Muscle of back (tissue), 11 donors: ENCODE data around the gene PCED1B. TPM values are rescaled to one million over a fixed set of nuclear protein-coding genes. Genes with fewer than 3 reads are reported as not detected.

Experiments
- DNase-seq, 3 donors: peaks; one replicate each; pipeline versions ENCODE4 v3.0.0 to v3.0.0-alpha.2; 2013
- polyA plus RNA-seq, 10 donors: library from polyadenylated mRNA; unstranded; fragments of 120-200 nt; gene quantifications; one replicate each; pipeline ENCODE4 v1.2.1, GENCODE V29; 2013; ENCODE audit not compliant: insufficient read length in 10 of 10

Gene PCED1B
- polyA plus RNA-seq, 10 donors: 0.21 to 3.3 (median 0.86) TPM

GRCh38 chr12:47120736-47121135 is 41.3 kb downstream of the PCED1B start:
- no peak for DNase-seq

- no peak for DNase-seq
These were observed 41.7 kb downstream of the PCED1B start for GRCh38 chr12:47121146-47121545.

DNA sequence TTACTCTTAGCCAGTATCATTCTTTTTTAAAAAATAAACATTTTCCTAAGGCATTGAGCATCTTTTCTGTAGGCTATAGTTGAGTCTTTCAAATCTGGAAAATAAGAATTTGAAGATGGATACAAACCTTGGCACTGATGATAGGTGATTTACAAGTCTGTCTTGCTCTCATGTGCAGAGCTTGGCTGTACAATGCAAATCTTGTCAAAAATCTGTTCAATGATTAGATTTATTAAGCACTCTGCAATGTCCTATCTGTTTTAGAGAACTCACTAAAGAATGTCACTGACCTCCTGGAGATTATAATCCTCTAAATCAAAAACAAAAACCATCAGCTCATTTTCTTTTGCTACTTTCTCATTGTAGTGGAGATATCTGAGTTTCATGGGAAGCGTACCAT is 43.2 kb downstream of the PCED1B start:
- DNase-seq: peak in 1 of 3 donors; percentile 40

- DNase-seq: no peak
These were observed 44.3 kb downstream of the PCED1B start for GRCh38 chr12:47123730-47124129.

DNA sequence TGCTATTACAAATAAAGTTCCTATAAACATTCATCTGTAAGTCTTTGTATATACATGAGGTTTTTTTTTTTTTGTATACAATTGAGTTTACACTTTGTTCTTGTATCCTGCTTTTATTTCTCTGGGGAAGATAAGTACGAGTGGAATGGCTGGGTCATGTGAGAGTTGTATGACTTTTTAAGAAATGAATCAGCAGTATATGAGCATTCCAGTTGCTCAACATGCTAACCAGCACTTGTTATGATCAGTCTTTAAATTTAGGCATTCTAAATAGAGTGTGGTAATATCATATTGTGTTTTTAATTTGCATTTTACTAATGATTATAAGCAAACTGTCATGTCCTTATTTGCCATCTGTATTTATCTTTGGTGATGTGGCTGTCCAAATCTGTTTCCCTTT is 45.0 kb downstream of the PCED1B start:
- no peak for DNase-seq

- no peak for DNase-seq
These were observed 46.8 kb downstream of the PCED1B start for GRCh38 chr12:47126246-47126645.

DNA sequence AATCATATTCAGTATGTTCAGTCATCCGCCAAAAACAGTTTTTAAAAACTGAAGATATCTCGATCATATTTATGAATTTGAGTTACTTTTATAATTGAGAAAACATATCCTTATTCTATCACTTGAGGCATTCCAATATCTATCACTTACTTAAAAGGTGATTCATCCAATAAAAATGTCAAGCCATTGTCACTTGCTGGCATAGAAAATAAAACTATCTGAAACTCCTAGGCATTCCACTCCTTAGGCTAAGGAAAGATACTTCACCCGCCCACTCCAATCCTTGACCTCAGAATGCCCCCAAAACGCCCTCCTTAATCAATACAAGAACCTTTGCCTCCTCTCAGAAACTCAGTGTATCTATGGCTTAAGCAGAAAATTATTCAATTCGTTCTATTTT is 51.6 kb downstream of the PCED1B start:
- no peak for DNase-seq

- no peak for DNase-seq
These were observed 54.6 kb downstream of the PCED1B start for GRCh38 chr12:47134005-47134404.

- no peak for DNase-seq
These were observed 56.2 kb downstream of the PCED1B start for GRCh38 chr12:47135578-47135977.

- DNase-seq: peak in 1 of 3 donors; percentile 4
These were observed 59.7 kb downstream of the PCED1B start for GRCh38 chr12:47139000-47139681.

GRCh38 chr12:47141459-47141858 is 62.0 kb downstream of the PCED1B start:
- no peak for DNase-seq

GRCh38 chr12:47144769-47145168 is 65.3 kb downstream of the PCED1B start:
- no peak for DNase-seq

DNA sequence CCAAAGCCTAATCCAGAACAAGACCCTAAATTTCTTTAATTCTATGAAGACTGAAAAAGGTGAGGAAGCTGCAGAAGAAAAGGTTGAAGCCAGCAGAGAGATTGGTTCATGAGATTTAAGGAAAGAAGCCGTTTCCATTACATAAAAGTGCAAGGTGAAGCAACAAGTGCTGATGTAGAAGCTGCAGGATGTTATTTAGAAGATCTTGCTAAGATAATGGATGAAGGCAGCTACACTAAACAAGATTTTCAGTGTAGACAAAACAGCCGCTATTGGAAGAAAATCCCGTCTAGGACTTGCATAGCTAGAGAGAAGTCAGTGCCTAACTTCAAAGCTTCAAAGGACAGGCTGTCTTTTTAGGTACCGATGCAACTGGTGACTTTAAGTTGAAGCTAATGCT is 65.8 kb downstream of the PCED1B start:
- DNase-seq: no peak

- DNase-seq: no peak
These were observed 68.3 kb downstream of the PCED1B start for GRCh38 chr12:47147739-47148138.

DNA sequence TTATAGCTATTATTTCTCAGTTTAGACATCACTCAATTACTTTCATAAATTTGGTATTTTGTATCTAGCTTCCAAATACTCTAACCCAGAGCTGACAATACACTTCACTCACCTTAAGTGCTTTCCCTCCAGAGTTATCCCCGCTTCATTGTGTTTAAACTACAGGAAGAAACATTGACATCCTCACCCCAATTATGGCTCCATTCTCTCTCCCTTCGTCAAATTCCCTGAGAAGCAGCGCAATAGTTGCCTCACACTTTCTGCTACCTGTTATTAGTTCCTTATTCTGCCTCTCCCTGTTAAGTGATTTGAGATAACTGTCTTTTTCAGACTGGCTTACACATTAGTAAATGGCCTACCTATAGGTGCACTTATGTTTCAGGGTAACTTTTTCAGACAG is 69.7 kb downstream of the PCED1B start:
- DNase-seq: no peak

DNA sequence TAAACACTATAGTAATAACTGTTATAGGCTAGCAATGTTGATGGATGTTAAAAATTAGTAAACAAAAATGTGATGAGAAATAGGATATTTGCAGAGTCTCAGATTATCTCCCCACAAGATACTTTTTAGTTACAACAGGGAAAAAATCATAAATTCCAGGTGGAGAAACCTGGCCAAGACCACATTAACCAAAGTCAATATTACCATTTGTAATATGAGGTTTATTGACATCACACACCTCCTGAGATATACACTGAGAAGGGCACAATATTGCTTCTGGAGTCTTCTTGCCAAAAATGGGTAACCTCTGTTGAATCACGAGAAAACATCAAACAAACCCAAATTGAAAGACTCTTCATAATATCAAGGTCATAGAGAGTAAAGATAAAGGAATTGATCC is 72.7 kb downstream of the PCED1B start:
- DNase-seq: no peak

GRCh38 chr12:47155457-47156166 is 76.2 kb downstream of the PCED1B start:
- peak in 1 of 3 donors; percentile 4 for DNase-seq

- DNase-seq: peak in 1 of 3 donors; percentile 14
These were observed 76.8 kb downstream of the PCED1B start for GRCh38 chr12:47156167-47156736.

- no peak for DNase-seq
These were observed 79.4 kb downstream of the PCED1B start for GRCh38 chr12:47158792-47159191.

GRCh38 chr12:47159348-47159747 is 79.9 kb downstream of the PCED1B start:
- DNase-seq: no peak

GRCh38 chr12:47160316-47161244 is 81.2 kb downstream of the PCED1B start:
- DNase-seq: no peak

- no peak for DNase-seq
These were observed 84.7 kb downstream of the PCED1B start for GRCh38 chr12:47164116-47164515.
